ENCODE results near the gene SALL1. TPM values are rescaled to one million over a fixed set of nuclear protein-coding genes. Genes with fewer than 3 reads are reported as not detected.

Gene SALL1
- total and polyA plus RNA-seq, 3 donors from 2014 or later, result 4.0 to 5.9 (median 4.9) TPM

DNA sequence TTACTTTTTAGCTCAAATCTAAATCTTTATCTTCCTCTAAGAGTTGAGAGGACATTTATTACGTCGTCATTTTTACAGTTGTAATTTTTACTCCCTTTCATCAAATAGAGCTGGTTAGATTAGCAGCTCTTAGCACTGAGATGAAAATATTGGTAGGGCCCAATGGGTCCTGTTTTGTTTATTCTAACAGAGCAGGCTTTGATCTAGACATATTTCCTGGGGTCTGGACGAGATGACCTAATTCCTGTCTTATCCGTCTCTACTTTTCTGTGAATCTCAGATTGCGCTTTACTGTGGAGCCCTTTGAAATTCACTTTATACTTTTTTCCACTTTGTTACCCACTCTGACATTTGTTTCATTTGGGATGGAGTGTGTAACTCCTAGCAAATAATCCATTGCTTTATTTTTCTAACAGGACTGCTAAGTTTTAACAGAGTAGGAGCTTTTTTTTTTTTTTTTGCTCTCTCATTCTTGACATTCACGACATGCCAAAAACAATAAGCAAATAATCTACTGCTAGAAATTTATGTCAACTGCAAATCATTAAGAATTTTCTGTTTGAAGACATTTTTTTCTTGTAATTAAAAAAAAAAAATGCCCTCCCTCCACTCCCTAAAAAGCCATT lies 18.5 kb downstream of the SALL1 start:
- no peak for DNase-seq

DNA sequence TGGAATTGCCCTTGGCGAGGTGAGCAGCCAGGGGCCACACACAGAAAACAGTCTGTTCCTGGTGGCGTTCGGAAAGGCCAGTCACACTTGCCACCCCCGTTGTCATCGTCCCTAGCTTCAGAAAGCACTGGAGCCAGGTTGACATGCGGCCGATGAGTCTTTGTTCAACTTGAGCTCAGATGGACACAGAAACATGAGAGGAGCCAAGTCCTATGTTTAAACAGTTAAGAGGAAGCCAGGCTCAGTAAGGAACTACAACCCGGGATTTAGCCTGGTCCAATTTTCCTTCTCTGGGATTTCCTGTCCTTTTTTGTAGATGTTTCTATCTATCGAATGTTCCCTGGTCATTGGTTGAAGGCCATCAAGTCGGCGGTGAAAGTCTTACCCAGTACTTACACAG lies 19.5 kb downstream of the SALL1 start:
- Histone ChIP-seq H3K9me3 (no peaks in the 10 kb centered on the region), H3K27ac (no peak overlapping the region), H3K36me3 (ENCODE audit: low read depth, missing control alignments) (no peaks in the 10 kb centered on the region), H3K4me1 (no peaks in the 10 kb centered on the region), H3K27me3 (no peaks in the 10 kb centered on the region), H3K4me3 (no peak overlapping the region)
- intact Hi-C loops (cut with DNase I; ENCODE audit: low total_unique reads), result no loop called here
- WGBS, 2 donors, result 83 to 88% methylated on average over 11 of the region's 11 CpGs
- TF ChIP-seq POLR2A (IDR thresholded peaks at IDR 0.05), result no peak
- TF ChIP-seq, protein P1, sequence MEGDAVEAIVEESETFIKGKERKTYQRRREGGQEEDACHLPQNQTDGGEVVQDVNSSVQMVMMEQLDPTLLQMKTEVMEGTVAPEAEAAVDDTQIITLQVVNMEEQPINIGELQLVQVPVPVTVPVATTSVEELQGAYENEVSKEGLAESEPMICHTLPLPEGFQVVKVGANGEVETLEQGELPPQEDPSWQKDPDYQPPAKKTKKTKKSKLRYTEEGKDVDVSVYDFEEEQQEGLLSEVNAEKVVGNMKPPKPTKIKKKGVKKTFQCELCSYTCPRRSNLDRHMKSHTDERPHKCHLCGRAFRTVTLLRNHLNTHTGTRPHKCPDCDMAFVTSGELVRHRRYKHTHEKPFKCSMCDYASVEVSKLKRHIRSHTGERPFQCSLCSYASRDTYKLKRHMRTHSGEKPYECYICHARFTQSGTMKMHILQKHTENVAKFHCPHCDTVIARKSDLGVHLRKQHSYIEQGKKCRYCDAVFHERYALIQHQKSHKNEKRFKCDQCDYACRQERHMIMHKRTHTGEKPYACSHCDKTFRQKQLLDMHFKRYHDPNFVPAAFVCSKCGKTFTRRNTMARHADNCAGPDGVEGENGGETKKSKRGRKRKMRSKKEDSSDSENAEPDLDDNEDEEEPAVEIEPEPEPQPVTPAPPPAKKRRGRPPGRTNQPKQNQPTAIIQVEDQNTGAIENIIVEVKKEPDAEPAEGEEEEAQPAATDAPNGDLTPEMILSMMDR (IDR thresholded peaks at IDR 0.05), result no peak
- DNase-seq, result no peak

More for the DNA sequence above, 18.5 kb downstream of the SALL1 start:
- Histone ChIP-seq H3K36me3 (ENCODE audit: low read depth, missing control alignments) (no peaks in the 10 kb centered on the region), H3K27ac (no peak overlapping the region), H3K4me3 (no peak overlapping the region), H3K4me1 (no peaks in the 10 kb centered on the region), H3K9me3 (no peaks in the 10 kb centered on the region), H3K27me3 (no peaks in the 10 kb centered on the region)
- TF ChIP-seq, protein P1 (IDR thresholded peaks at IDR 0.05), result no peak
- no peak for TF ChIP-seq POLR2A (IDR thresholded peaks at IDR 0.05)
- WGBS, 2 donors, result 45 to 49% methylated on average over 6 of the region's 6 CpGs
- intact Hi-C loops (cut with DNase I; ENCODE audit: low total_unique reads), result no loop called here

DNA sequence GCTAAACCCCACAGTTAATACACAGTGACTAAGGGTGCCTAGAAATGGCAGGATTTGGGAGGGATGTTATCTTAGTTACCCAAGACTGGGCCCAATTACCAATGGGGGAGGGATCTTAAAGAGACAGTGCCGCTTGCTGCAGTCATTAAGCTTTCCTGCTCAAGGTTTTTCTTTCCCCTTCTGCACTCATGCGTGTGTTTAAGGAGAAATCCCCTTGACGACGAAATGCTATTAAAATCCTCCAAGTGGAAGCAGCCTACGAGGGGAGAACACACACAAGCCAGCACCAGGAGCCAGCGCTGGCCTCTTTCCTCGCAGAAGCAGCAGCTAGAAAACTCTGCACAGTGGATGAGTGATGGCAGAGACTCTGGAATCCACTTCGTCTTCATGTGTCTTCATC lies 22.0 kb downstream of the SALL1 start:
- H3K36me3 ChIP-seq (ENCODE audit: low read depth, missing control alignments), result no peaks in the 10 kb centered on the region
- no peak for DNase-seq
- intact Hi-C loops (cut with DNase I; ENCODE audit: low total_unique reads), result no loop called here
- H3K27me3 ChIP-seq, result no peaks in the 10 kb centered on the region
- H3K4me1 ChIP-seq, result no peaks in the 10 kb centered on the region
- WGBS, 2 donors, result 45 to 51% methylated on average over 8 of the region's 8 CpGs
- no peak overlapping the region for H3K27ac ChIP-seq
- H3K4me3 ChIP-seq, result no peak overlapping the region
- no peak for TF ChIP-seq POLR2A (IDR thresholded peaks at IDR 0.05)
- TF ChIP-seq, protein P1 (IDR thresholded peaks at IDR 0.05), result no peak
- no peaks in the 10 kb centered on the region for H3K9me3 ChIP-seq

DNA sequence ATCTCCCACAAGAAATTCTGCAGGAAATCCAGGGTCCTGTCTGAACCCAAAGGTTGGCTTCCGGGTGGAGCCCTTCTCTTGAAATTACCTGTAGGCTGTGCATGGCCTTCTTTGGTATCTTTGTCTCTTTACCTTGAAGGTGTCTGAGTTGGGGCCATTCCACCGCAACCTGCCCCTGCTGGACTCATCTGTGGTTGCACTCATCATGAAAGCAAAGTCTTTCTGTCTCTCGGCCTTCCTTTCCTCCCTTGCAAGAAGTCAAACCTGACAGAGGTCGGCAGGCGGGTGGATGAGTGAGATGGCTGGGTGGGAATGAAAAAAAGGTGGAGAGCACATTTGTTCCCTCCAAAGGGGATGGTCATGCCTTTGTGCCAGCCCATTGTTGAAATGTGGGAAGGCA lies 25.1 kb downstream of the SALL1 start:
- WGBS, 2 donors, result 66 to 72% methylated on average over 4 to 5 of the region's 5 CpGs
- H3K36me3 ChIP-seq (ENCODE audit: low read depth, missing control alignments), result no peaks in the 10 kb centered on the region

More for the DNA sequence above, 25.1 kb downstream of the SALL1 start:
- no peak for DNase-seq
- intact Hi-C loops (cut with DNase I; ENCODE audit: low total_unique reads), result no loop called here
- no peak overlapping the region for H3K4me3 ChIP-seq
- H3K4me1 ChIP-seq, result no peaks in the 10 kb centered on the region
- TF ChIP-seq, protein P1 (IDR thresholded peaks at IDR 0.05), result no peak
- no peak for TF ChIP-seq POLR2A (IDR thresholded peaks at IDR 0.05)
- no peak overlapping the region for H3K27ac ChIP-seq
- H3K27me3 ChIP-seq, result no peaks in the 10 kb centered on the region
- H3K9me3 ChIP-seq, result no peaks in the 10 kb centered on the region
